ENCODE measurements around the gene DMRTA1.
"Not testable (repeated sequence)": the region's sequence is repeated elsewhere in the genome, so short reads cannot be mapped to it uniquely, and the experiment has no call there.

Gene DMRTA1

DNA sequence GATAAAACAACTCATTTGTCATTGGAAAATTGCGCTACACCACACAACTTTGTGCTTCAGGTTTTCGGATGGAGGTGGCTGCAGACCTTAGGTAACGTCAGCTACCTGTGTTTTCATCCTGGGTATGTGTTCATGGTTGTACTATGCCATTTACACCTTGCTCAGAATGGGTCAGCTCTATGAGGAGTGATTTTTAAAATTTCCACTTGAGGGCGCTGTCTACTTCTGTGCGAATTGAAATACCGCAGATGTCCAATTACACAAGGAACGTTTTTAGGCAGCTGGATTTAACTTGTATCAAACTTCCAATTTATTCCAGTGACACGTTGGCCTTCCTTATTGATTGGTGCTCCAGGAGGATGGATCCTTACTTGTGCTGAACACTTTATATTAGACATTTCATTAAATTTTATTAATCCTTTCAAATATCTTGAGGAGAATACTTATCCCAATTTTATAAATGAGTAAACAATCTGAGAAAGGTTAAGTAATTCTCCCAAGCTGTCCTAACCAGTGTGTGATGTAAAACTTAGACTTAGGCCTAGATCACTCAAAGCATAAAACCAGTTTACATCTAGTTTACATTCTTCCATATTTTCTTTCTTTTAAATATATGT, 23.4 kb downstream of the DMRTA1 start:
- H3K27ac ChIP-seq = no peak overlapping the region
- TF ChIP-seq, protein P1, sequence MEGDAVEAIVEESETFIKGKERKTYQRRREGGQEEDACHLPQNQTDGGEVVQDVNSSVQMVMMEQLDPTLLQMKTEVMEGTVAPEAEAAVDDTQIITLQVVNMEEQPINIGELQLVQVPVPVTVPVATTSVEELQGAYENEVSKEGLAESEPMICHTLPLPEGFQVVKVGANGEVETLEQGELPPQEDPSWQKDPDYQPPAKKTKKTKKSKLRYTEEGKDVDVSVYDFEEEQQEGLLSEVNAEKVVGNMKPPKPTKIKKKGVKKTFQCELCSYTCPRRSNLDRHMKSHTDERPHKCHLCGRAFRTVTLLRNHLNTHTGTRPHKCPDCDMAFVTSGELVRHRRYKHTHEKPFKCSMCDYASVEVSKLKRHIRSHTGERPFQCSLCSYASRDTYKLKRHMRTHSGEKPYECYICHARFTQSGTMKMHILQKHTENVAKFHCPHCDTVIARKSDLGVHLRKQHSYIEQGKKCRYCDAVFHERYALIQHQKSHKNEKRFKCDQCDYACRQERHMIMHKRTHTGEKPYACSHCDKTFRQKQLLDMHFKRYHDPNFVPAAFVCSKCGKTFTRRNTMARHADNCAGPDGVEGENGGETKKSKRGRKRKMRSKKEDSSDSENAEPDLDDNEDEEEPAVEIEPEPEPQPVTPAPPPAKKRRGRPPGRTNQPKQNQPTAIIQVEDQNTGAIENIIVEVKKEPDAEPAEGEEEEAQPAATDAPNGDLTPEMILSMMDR (IDR thresholded peaks at IDR 0.05) = peak; percentile 91
- TF ChIP-seq ZFX (IDR thresholded peaks at IDR 0.05; ENCODE audit: borderline replicate concordance) = no peak

DNA sequence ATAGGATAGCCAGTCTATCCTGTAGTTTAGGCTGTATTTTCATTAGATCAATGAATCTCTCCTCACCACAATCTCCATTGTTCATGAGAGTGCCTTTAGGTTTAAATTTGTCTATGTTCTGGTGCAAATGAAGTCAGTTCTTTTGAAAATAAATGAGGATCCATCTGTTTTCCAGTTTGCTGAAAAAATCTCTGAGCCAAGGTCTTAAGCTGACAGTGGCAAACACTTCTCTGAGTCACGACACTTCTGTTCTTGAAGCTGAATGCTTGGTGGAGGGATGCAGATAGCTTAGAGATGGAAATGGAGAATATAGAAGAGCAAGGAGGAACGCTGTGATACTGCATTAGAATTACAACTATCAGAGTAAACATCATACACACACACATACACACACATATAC, 34.9 kb downstream of the DMRTA1 start:
- H3K27ac ChIP-seq = no peak overlapping the region
- TF ChIP-seq, protein P1 (IDR thresholded peaks at IDR 0.05) = no peak
- no peak for TF ChIP-seq ZFX (IDR thresholded peaks at IDR 0.05; ENCODE audit: borderline replicate concordance)

DNA sequence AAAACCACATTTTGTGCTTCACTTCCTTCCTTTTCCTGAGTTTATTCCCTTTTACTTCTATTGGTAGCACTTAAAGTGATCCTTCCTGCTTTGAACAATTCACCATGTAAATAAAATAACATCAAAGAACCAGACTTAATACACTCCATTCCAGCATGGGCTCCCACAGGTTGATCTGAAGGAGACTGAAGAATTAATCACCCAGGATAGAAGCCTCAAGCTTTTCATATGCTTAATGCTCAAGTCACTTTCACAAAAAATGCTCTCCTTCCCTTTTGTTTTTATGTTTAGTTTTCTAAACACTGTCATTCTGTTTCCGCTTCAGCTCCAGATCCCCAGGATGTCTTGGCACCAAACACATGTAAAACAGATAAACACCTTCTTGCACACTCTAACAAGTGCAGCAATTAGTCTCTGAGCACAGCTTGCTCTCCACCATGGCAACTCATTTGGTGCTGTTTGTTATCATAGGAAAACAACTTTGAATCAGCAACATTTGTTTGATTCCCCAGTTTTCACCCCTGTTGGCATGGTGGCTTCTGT, 37.0 kb downstream of the DMRTA1 start:
- no peak for TF ChIP-seq ZFX (IDR thresholded peaks at IDR 0.05; ENCODE audit: borderline replicate concordance)
- TF ChIP-seq, protein P1 (IDR thresholded peaks at IDR 0.05) = no peak
- no peak overlapping the region for H3K27ac ChIP-seq

DNA sequence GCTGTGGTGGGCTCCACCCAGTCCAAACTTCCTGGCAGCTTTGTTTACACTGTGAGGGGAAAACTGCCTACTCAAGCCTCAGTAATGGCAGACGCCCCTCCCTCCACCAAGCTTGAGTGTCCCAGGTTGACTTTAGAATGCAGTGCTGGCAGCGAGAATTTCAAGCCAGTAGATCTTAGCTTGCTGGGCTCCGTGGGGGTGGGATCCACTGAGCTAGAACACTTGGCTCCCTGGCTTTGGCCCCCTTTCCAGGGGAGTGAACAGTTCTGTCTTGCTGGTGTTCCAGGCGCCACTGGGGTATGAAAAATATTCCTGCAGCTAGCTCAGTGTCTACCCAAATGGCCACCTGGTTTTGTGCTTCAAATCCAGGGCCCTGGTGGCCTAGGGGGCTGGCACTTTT, 49.6 kb downstream of the DMRTA1 start:
- not testable (repeated sequence) for H3K27ac ChIP-seq

Data from 22Rv1 (cell line).